ENCODE results near the gene B4GALNT2. TPM values are rescaled to one million over a fixed set of nuclear protein-coding genes. Genes with fewer than 3 reads are reported as not detected.

B4GALNT2 gene
- total and polyA plus RNA-seq, 2 of the 8 experiments (the other 6 are each of a cell fraction or from before 2014, with no cell fraction given) = not detected

DNA sequence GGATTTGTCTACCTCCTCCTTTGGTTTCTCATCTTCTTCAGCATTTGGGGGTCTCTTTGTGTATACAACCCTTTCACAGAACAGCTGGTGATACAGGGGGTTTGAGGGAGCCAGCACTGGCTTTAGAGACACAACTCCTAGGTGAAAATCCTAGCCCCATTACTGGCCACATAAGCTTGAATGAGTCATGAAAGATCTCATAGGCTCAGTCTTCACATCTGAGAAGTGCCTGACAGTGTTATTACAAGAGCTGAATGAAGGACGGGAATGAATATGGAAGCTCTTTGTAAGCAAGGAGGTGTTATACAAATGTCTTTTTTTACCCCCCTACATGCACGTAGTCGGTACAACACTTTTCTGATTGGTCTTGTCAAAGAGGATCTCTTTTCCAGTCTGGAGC is 1.7 kb upstream of the B4GALNT2 start:
- POLR2A ChIA-PET (ENCODE audit: partially characterized antibody) = interaction anchor here (1.2 to 1.6 kb wide), 3 partner anchors 72 to 113 kb away, joined by 4 to 7 read pairs (median 6); no protein-coding TSS in a partner anchor
- Histone ChIP-seq H3K27me3 (replicated peaks in 1 of 4; ENCODE audit: control insufficient read depth in 3 of 4, extremely low read depth in 1 of 4, insufficient read depth in 3 of 4, low read length in 3 of 4) (peaks cover 16 to 33% (median 29%) of the 10 kb centered on the region in 4 experiments), H4K20me1 (replicated peaks in 1 of 2; ENCODE audit: control insufficient read depth in 1 of 2, insufficient read depth in 2 of 2, low read length in 2 of 2) (no peaks in the 10 kb centered on the region), H3K9me3 (ENCODE audit: insufficient read depth in 2 of 2, low read depth in 1 of 2, low read length in 1 of 2) (peaks cover 9 to 20% of the 10 kb centered on the region in 2 experiments; a peak in 3 of 4 replicates), H3K9ac (replicated peaks in 1 of 4; ENCODE audit: extremely low read depth in 1 of 4, low read depth in 3 of 4, low read length in 3 of 4) (no peak overlapping the region), H3K4me3 (ENCODE audit: extremely low read depth in 1 of 4, insufficient read depth in 2 of 4, low read depth in 3 of 4, low read length in 4 of 4) (no peak overlapping the region), H3K27ac (ENCODE audit: low read depth, low read length) (no peak overlapping the region), H3K56ac (replicated peaks; ENCODE audit: insufficient read length, low read depth, low read length) (no peak overlapping the region), H2BK15ac (ENCODE audit: low read length) (no peak overlapping the region), H3K14ac (ENCODE audit: insufficient read length) (no peak overlapping the region), H3K4ac (replicated peaks; ENCODE audit: insufficient read length, low read depth, low read length) (no peak overlapping the region), H3K4me1 (replicated peaks in 1 of 4; ENCODE audit: control insufficient read depth in 3 of 4, insufficient read depth in 4 of 4, low read length in 3 of 4) (peaks cover 0 to 2% (median 0%) of the 10 kb centered on the region in 4 experiments; a peak in 3 of 7 replicates), H2BK5ac (ENCODE audit: low read depth, low read length) (no peak overlapping the region), H2AK5ac (ENCODE audit: low read depth, low read length) (no peak overlapping the region), H3K4me2 (ENCODE audit: insufficient read depth in 1 of 2, low read depth in 2 of 2, low read length in 2 of 2) (no peak overlapping the region), H4K8ac (ENCODE audit: extremely low read depth, insufficient read depth, low read length) (no peak overlapping the region), H3K18ac (ENCODE audit: extremely low read depth, low read length) (no peak overlapping the region), H3K79me1 (ENCODE audit: low read depth, low read length) (no peaks in the 10 kb centered on the region), H4K5ac (ENCODE audit: insufficient read length, low read depth, low read length) (no peak overlapping the region), H2AFZ (ENCODE audit: low read length) (no peak overlapping the region), H3K79me2 (ENCODE audit: control insufficient read depth in 1 of 2, insufficient read depth in 2 of 2, low read length in 2 of 2) (no peaks in the 10 kb centered on the region), H4K91ac (replicated peaks; ENCODE audit: insufficient read length, low read length) (no peak overlapping the region), H2BK120ac (replicated peaks; ENCODE audit: low read depth, low read length) (no peak overlapping the region), H3K23me2 (ENCODE audit: low read depth, low read length) (peaks cover 10% of the 10 kb centered on the region; the same call in 1 of the 2 replicates), H2BK20ac (ENCODE audit: low read length) (no peak overlapping the region), H3K23ac (ENCODE audit: insufficient read length) (no peak overlapping the region), H2BK12ac (ENCODE audit: low read depth, low read length) (no peak overlapping the region), H3K36me3 (ENCODE audit: control insufficient read depth in 2 of 4, insufficient read depth in 4 of 4, low read length in 3 of 4) (no peaks in the 10 kb centered on the region)
- FAIRE-seq = no peak
- WGBS, 2 experiments (ENCODE audit: extremely low coverage in 1 of 2, insufficient coverage in 1 of 2, insufficient read length in 1 of 2, insufficient replicate concordance in 2 of 2, low coverage in 1 of 2, low lambda C conversion rate in 2 of 2, missing lambda C conversion rate in 1 of 2) = 85% methylated on average over 3 of the region's 3 CpGs; no CpG with 5 or more reads in 1 of the 2 experiments
- TF ChIP-seq CBX5 (IDR thresholded peaks at IDR 0.05; ENCODE audit: low read depth, low read length) (no peak), SIRT6 (IDR thresholded peaks at IDR 0.05; ENCODE audit: low read length) (no peak), CREB1 (IDR thresholded peaks at IDR 0.05) (no peak), TAF7 (optimal IDR thresholded peaks at IDR 0.05; ENCODE audit: borderline replicate concordance, low read depth, low read length) (no peak), JUND (IDR thresholded peaks at IDR 0.05; ENCODE audit: low read length) (no peak), NRF1 (IDR thresholded peaks at IDR 0.05; ENCODE audit: low read depth, low read length) (no peak), RBBP5 (IDR thresholded peaks at IDR 0.05; ENCODE audit: borderline replicate concordance, low read depth, low read length) (no peak), YY1 (IDR thresholded peaks at IDR 0.05; ENCODE audit: low read depth, low read length) (no peak), HDAC2 (IDR thresholded peaks at IDR 0.05; ENCODE audit: borderline replicate concordance in 1 of 2, low read depth in 2 of 2, low read length in 2 of 2) (no peak), NANOG (IDR thresholded peaks at IDR 0.05; ENCODE audit: insufficient read depth, low read depth, low read length, poor library complexity, severe bottlenecking) (no peak), CTBP2 (IDR thresholded peaks at IDR 0.05; ENCODE audit: borderline replicate concordance, insufficient read depth, insufficient read length, low read length) (no peak), CHD1 (IDR thresholded peaks at IDR 0.05; ENCODE audit: low read depth, low read length) (no peak), TCF12 (IDR thresholded peaks at IDR 0.05; ENCODE audit: low read depth, low read length) (no peak)
- CTCF ChIA-PET (ENCODE audit: partially characterized antibody) = interaction anchor here (0.5 to 1.5 kb wide), 3 partner anchors 58 to 170 kb away, joined by 3 to 4 read pairs (median 4); no protein-coding TSS in a partner anchor
- DNase-seq (ENCODE audit: low read depth in 1 of 2, low spot score in 2 of 2) = no peak
